SK-N-SH (cell line): Measurements from ENCODE around the gene UST.

ENCODE experiments used
- CTCF ChIP-seq: fragments of 200-600 bp; sonication (generic); IDR thresholded peaks from 2 replicates; pipeline ENCODE4 v1.6.1; 2017; ENCODE audit warnings: antibody characterized with exemption, mild to moderate bottlenecking, moderate library complexity
- EP300 ChIP-seq, 2 experiments: IDR thresholded peaks; 2 replicates each; pipeline versions ENCODE4 v1.4.0 to v1.6.1; 2012; ENCODE audit warnings: borderline replicate concordance in 1 of 2, low read depth in 1 of 2, low read length in 1 of 2
- EZH2phosphoT487 ChIP-seq: fragments of 200-600 bp; sonication (generic); IDR thresholded peaks from 2 replicates; pipeline ENCODE4 v1.6.1; 2017; ENCODE audit warnings: low read depth, mixed run types, mild to moderate bottlenecking, antibody characterized with exemption, moderate library complexity, borderline replicate concordance
- FOXM1 ChIP-seq: IDR thresholded peaks from 2 replicates; pipeline ENCODE4 v1.4.0; 2012; ENCODE audit warnings: low read depth, mild to moderate bottlenecking
- MAX ChIP-seq: IDR thresholded peaks from 2 replicates; pipeline ENCODE4 v1.4.0; 2012; ENCODE audit warnings: low read depth
- NRF1 ChIP-seq: IDR thresholded peaks from 2 replicates; pipeline ENCODE4 v1.6.1; 2012; ENCODE audit warnings: low read depth, mild to moderate bottlenecking, low read length
- RFX5 ChIP-seq: IDR thresholded peaks from 2 replicates; pipeline ENCODE4 v1.6.1; 2012; ENCODE audit warnings: mild to moderate bottlenecking, improper control_type of control experiment, low read length
- SIN3A ChIP-seq: IDR thresholded peaks from 2 replicates; pipeline ENCODE4 v1.6.1; 2012; ENCODE audit warnings: low read depth, mild to moderate bottlenecking, low read length, moderate library complexity, borderline replicate concordance
- SMC3 ChIP-seq: IDR thresholded peaks from 2 replicates; pipeline ENCODE4 v1.6.1; 2012; ENCODE audit warnings: low read depth, low read length, improper control_type of control experiment
- USF2 ChIP-seq: fragments of 150-350 bp; IDR thresholded peaks from 2 replicates; pipeline ENCODE4 v1.6.1; 2017; ENCODE audit warnings: antibody characterized with exemption, low read length, low read depth, borderline replicate concordance
- YY1 ChIP-seq: IDR thresholded peaks from 2 replicates; pipeline ENCODE4 v1.4.0; 2012; ENCODE audit warnings: low read depth, mild to moderate bottlenecking

GRCh38 chr6:148727104-148727503 is 19.7 kb upstream of the UST start:
- no peak for TF ChIP-seq SIN3A
- TF ChIP-seq FOXM1, result no peak
- TF ChIP-seq RFX5, result no peak
- TF ChIP-seq EZH2phosphoT487, result no peak
- TF ChIP-seq MAX, result no peak
- TF ChIP-seq SMC3, result no peak
- no peak for TF ChIP-seq CTCF
- TF ChIP-seq YY1, result no peak
- no peak for TF ChIP-seq EP300 (IDR thresholded peaks at IDR 0.05; ENCODE audit: borderline replicate concordance in 1 of 2, low read depth in 1 of 2, low read length in 1 of 2)
- no peak for TF ChIP-seq USF2
- TF ChIP-seq NRF1, result no peak
